ENCODE results near the gene CROT. TPM values are rescaled to one million over a fixed set of nuclear protein-coding genes. Genes with fewer than 3 reads are reported as not detected.
"Not testable (repeated sequence)": the region's sequence is repeated elsewhere in the genome, so short reads cannot be mapped to it uniquely, and the experiment has no call there.

CROT gene
- total and polyA plus RNA-seq, 4 experiments from 2014 or later: 12.1 to 19.0 (median 15.4) TPM

GRCh38 chr7:87316846-87317552 lies 28.5 kb upstream of the CROT start:
- H3K27ac Mint-ChIP-seq: peak overlapping the region in 4 of 7 donors; percentile 6 to 64 (median 48)
- H3K9me3 Mint-ChIP-seq: peaks cover 0 to 9% (median 0%) of the 10 kb centered on the region in 8 donors
- H3K27me3 ChIP-seq (ENCODE audit: insufficient read depth, low read length): no peaks in the 10 kb centered on the region

GRCh38 chr7:87317691-87318245 lies 27.7 kb upstream of the CROT start:
- peaks cover 9 to 27% (median 17%) of the 10 kb centered on the region in 4 donors for H3K4me1 Mint-ChIP-seq
- peak overlapping the region in 2 of 7 donors; percentile 15 to 61 for H3K27ac Mint-ChIP-seq
- DNase-seq: no peak
- H3K36me3 ChIP-seq (ENCODE audit: insufficient read depth, low read length): no peaks in the 10 kb centered on the region
- CTCF ChIA-PET (ENCODE audit: partially characterized antibody): interaction anchor here (1.1 to 12.2 kb wide), 4 partner anchors 27 to 118 kb away, joined by 3 to 362 read pairs (median 6); partner anchors contain the start of gene CROT
- no peaks in the 10 kb centered on the region for H3K27me3 ChIP-seq (ENCODE audit: insufficient read depth, low read length)
- peaks cover 21% of the 10 kb centered on the region for H3K4me1 ChIP-seq (ENCODE audit: insufficient read depth, low read length)
- no peaks in the 10 kb centered on the region for H3K9me3 ChIP-seq (ENCODE audit: control insufficient read depth in 1 of 2, low read length in 2 of 2)
- H3K27me3 Mint-ChIP-seq: peaks cover 0 to 3% of the 10 kb centered on the region in 2 donors
- POLR2A ChIA-PET (ENCODE audit: partially characterized antibody): interaction anchor here (1.0 to 3.6 kb wide), 3 partner anchors 27 to 166 kb away, joined by 3 to 26 read pairs (median 4); partner anchors contain the start of genes CROT and DMTF1
- no peak overlapping the region for H3K4me3 ChIP-seq (ENCODE audit: low read length in 2 of 2)
- H3K27ac ChIP-seq (ENCODE audit: low read depth, low read length): no peak overlapping the region
- intact Hi-C loops (cut with micrococcal nuclease): no loop called here
- peaks cover 0 to 13% (median 0%) of the 10 kb centered on the region in 8 donors for H3K9me3 Mint-ChIP-seq
- peaks cover 5 to 7% of the 10 kb centered on the region in 2 donors for H3K36me3 Mint-ChIP-seq
- peak overlapping the region in 3 of 8 donors; percentile 8 to 42 (median 40) for H3K4me3 Mint-ChIP-seq

More at GRCh38 chr7:87316846-87317552, 28.5 kb upstream of the CROT start:
- no peak for DNase-seq
- H3K36me3 ChIP-seq (ENCODE audit: insufficient read depth, low read length): no peaks in the 10 kb centered on the region
- H3K27ac ChIP-seq (ENCODE audit: low read depth, low read length): no peak overlapping the region
- intact Hi-C loops (cut with micrococcal nuclease): no loop called here
- no peak overlapping the region for H3K4me3 ChIP-seq (ENCODE audit: low read length in 2 of 2)
- POLR2A ChIA-PET (ENCODE audit: partially characterized antibody): interaction anchor here (1.0 to 3.6 kb wide), 3 partner anchors 28 to 165 kb away, joined by 3 to 26 read pairs (median 4); partner anchors contain the start of genes CROT and DMTF1
- peaks cover 9 to 27% (median 17%) of the 10 kb centered on the region in 4 donors for H3K4me1 Mint-ChIP-seq
- H3K9me3 ChIP-seq (ENCODE audit: control insufficient read depth in 1 of 2, low read length in 2 of 2): no peaks in the 10 kb centered on the region
- H3K36me3 Mint-ChIP-seq: peaks cover 0 to 4% of the 10 kb centered on the region in 2 donors
- peak overlapping the region in 5 of 8 donors; percentile 2 to 40 (median 21) for H3K4me3 Mint-ChIP-seq
- H3K27me3 Mint-ChIP-seq: peaks cover 0 to 3% of the 10 kb centered on the region in 2 donors
- H3K4me1 ChIP-seq (ENCODE audit: insufficient read depth, low read length): peaks cover 21% of the 10 kb centered on the region
- CTCF ChIA-PET (ENCODE audit: partially characterized antibody): interaction anchor here (0.9 to 12.2 kb wide), 5 partner anchors 28 to 119 kb away, joined by 3 to 362 read pairs (median 3); partner anchors contain the start of gene CROT

- ChIA-PET CTCF (ENCODE audit: partially characterized antibody) (interaction anchor here (1.3 to 12.2 kb wide), 5 partner anchors 21 to 97 kb away, joined by 3 to 362 read pairs (median 6); partner anchors contain the start of gene CROT), POLR2A (ENCODE audit: partially characterized antibody) (interaction anchor here (0.6 to 3.6 kb wide), 7 partner anchors 19 to 101 kb away, joined by 3 to 26 read pairs (median 3); partner anchors contain the start of genes CROT and TMEM243)
- Histone ChIP-seq H3K4me1 (ENCODE audit: insufficient read depth, low read length) (peaks cover 21% of the 10 kb centered on the region), H3K27me3 (ENCODE audit: insufficient read depth, low read length) (no peaks in the 10 kb centered on the region), H3K9me3 (ENCODE audit: control insufficient read depth in 1 of 2, low read length in 2 of 2) (no peaks in the 10 kb centered on the region), H3K4me3 (ENCODE audit: low read length in 2 of 2) (peak overlapping the region; percentile 23 to 32), H3K36me3 (ENCODE audit: insufficient read depth, low read length) (no peaks in the 10 kb centered on the region), H3K27ac (ENCODE audit: low read depth, low read length) (peak overlapping the region; percentile 12)
- Mint-ChIP-seq H3K27ac (peak overlapping the region; percentile 66 to 96 (median 91)), H3K4me1 (peaks cover 9 to 27% (median 17%) of the 10 kb centered on the region in 4 donors), H3K27me3 (peaks cover 0 to 3% of the 10 kb centered on the region in 2 donors), H3K9me3 (peaks cover 0 to 13% (median 0%) of the 10 kb centered on the region in 8 donors), H3K36me3 (peaks cover 12% of the 10 kb centered on the region in 2 donors), H3K4me3 (peak overlapping the region; percentile 78 to 91 (median 88))
- intact Hi-C loops (cut with micrococcal nuclease): no loop called here
- no peak for DNase-seq
Measured at GRCh38 chr7:87318741-87319140, 26.7 kb upstream of the CROT start.

DNA sequence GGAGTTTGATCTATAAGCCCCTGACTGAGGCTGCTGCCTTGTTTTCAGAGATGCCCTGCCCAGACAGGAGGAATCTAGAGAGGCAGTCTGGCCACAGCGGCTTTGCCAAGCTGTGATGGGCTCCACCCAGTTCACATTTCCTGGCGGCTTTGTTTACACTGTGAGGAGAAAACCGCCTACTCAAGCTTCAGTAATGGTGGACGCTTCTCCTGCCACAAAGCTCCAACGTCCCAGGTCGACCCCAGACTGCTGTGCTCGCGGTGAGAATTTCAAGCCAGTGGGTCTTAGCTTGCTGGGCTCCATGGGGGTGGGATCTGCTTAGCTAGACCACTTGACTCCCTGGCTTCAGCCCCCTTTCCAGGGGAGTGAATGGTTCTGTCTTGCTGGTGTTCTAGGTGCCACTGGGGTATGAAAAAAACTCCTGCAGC lies 26.3 kb upstream of the CROT start:
- H3K27me3 ChIP-seq (ENCODE audit: insufficient read depth, low read length); intact Hi-C loops (cut with micrococcal nuclease); H3K27me3 Mint-ChIP-seq; H3K9me3 ChIP-seq (ENCODE audit: control insufficient read depth in 1 of 2, low read length in 2 of 2); H3K36me3 ChIP-seq (ENCODE audit: insufficient read depth, low read length): not testable (repeated sequence)
- Histone ChIP-seq H3K4me3 (ENCODE audit: low read length in 2 of 2) (peak overlapping the region; percentile 23 to 32), H3K4me1 (ENCODE audit: insufficient read depth, low read length) (peaks cover 21% of the 10 kb centered on the region), H3K27ac (ENCODE audit: low read depth, low read length) (peak overlapping the region; percentile 32)
- Mint-ChIP-seq H3K27ac (peak overlapping the region; percentile 66 to 96 (median 91)), H3K4me3 (peak overlapping the region; percentile 78 to 91 (median 88)), H3K9me3 (peaks cover 0 to 13% (median 0%) of the 10 kb centered on the region in 8 donors), H3K4me1 (peaks cover 9 to 27% (median 17%) of the 10 kb centered on the region in 4 donors), H3K36me3 (peaks cover 12 to 17% of the 10 kb centered on the region in 2 donors)
- POLR2A ChIA-PET (ENCODE audit: partially characterized antibody): interaction anchor here (0.6 to 3.6 kb wide), 7 partner anchors 18 to 102 kb away, joined by 3 to 26 read pairs (median 3); partner anchors contain the start of genes CROT and TMEM243
- CTCF ChIA-PET (ENCODE audit: partially characterized antibody): interaction anchor here (1.2 to 12.2 kb wide), 6 partner anchors 20 to 97 kb away, joined by 3 to 362 read pairs (median 5); partner anchors contain the start of gene CROT
- DNase-seq: peak; percentile 16 to 37 (median 28)

DNA sequence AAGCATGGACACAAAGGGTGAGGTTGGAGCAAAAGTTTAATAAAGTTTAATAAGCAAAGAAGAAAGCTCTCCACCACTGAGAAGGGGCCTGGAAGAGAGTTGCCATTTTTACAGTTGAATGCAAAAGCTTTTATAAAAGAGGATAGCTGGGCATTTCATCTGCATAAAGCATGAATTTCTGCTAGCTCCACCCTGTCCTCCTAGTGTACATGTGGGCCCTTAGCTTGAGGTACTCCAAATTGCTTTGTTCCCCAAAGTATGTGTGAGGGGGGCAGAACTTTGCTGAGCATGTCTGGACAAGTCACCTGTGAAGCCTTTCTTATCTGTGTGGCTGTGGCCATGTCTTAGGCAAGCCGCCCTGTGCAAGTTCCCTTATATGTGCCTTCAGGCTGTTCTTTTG lies 22.6 kb upstream of the CROT start:
- Mint-ChIP-seq H3K4me1 (peaks cover 3 to 18% (median 9%) of the 10 kb centered on the region in 4 donors), H3K9me3 (peaks cover 4 to 40% (median 19%) of the 10 kb centered on the region in 8 donors), H3K27ac (peak overlapping the region in 2 of 7 donors; percentile 24 to 72), H3K4me3 (no peak overlapping the region), H3K36me3 (peaks cover 36 to 40% of the 10 kb centered on the region in 2 donors), H3K27me3 (no peaks in the 10 kb centered on the region)
- ChIA-PET POLR2A (ENCODE audit: partially characterized antibody) (no interaction called here), CTCF (ENCODE audit: partially characterized antibody) (interaction anchor here (1.1 to 1.3 kb wide), 4 partner anchors 8 to 94 kb away, joined by 3 to 5 read pairs (median 3); no protein-coding TSS in a partner anchor)
- Histone ChIP-seq H3K4me3 (ENCODE audit: low read length in 2 of 2) (no peak overlapping the region), H3K36me3 (ENCODE audit: insufficient read depth, low read length) (no peaks in the 10 kb centered on the region), H3K9me3 (ENCODE audit: control insufficient read depth in 1 of 2, low read length in 2 of 2) (peaks cover 0 to 6% of the 10 kb centered on the region in 2 donors), H3K27me3 (ENCODE audit: insufficient read depth, low read length) (no peaks in the 10 kb centered on the region), H3K27ac (ENCODE audit: low read depth, low read length) (no peak overlapping the region), H3K4me1 (ENCODE audit: insufficient read depth, low read length) (peaks cover 9% of the 10 kb centered on the region)
- DNase-seq: no peak
- intact Hi-C loops (cut with micrococcal nuclease): no loop called here

GRCh38 chr7:87325576-87326370 lies 19.7 kb upstream of the CROT start:
- H3K27ac ChIP-seq (ENCODE audit: low read depth, low read length): no peak overlapping the region
- no peak overlapping the region for H3K4me3 ChIP-seq (ENCODE audit: low read length in 2 of 2)
- no peaks in the 10 kb centered on the region for H3K4me1 Mint-ChIP-seq
- intact Hi-C loops (cut with micrococcal nuclease): no loop called here
- H3K4me1 ChIP-seq (ENCODE audit: insufficient read depth, low read length): no peaks in the 10 kb centered on the region
- H3K9me3 Mint-ChIP-seq: peaks cover 4 to 68% (median 41%) of the 10 kb centered on the region in 8 donors
- no peaks in the 10 kb centered on the region for H3K36me3 ChIP-seq (ENCODE audit: insufficient read depth, low read length)
- ChIA-PET POLR2A (ENCODE audit: partially characterized antibody) (interaction anchor here (1.1 kb wide), 1 partner anchor 10 kb away, joined by 3 read pairs; no protein-coding TSS in a partner anchor), CTCF (ENCODE audit: partially characterized antibody) (interaction anchor here (0.6 to 1.7 kb wide), 3 partner anchors 15 to 90 kb away, joined by 3 to 5 read pairs (median 4); no protein-coding TSS in a partner anchor)
- no peak overlapping the region for H3K4me3 Mint-ChIP-seq
- H3K27ac Mint-ChIP-seq: no peak overlapping the region
- no peaks in the 10 kb centered on the region for H3K27me3 Mint-ChIP-seq
- H3K36me3 Mint-ChIP-seq: peaks cover 57 to 68% of the 10 kb centered on the region in 2 donors
- no peaks in the 10 kb centered on the region for H3K27me3 ChIP-seq (ENCODE audit: insufficient read depth, low read length)
- DNase-seq: no peak
- peaks cover 0 to 22% of the 10 kb centered on the region in 2 donors for H3K9me3 ChIP-seq (ENCODE audit: control insufficient read depth in 1 of 2, low read length in 2 of 2)

Measured in CD4-positive, alpha-beta memory T cell (primary cell).